ENCODE measurements around the gene UCK1. TPM values are rescaled to one million over a fixed set of nuclear protein-coding genes. Genes with fewer than 3 reads are reported as not detected.

UCK1 gene
- total and polyA plus RNA-seq, 10 of the 15 experiments (the other 5 are each of a cell fraction or from before 2014, with no cell fraction given), result 0.31 to 27.0 (median 18.7) TPM

DNA sequence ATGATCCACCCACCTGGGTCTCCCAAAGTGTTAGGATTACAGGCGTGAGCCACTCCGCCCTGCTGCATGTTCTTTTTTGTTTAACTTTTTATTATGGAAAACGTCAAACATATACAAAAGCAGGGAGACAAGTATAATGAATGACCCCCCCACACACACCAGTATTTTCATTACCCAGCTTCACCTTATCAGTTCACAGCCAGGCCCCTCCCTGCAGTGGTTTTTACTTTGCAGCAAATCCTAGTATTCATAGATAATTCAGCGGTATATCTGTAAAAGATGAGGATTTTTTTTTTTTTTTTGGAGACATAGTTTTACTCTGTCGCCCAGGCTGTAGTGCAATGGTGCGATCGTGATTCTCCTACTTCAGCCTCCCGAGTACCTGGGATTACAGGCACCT is 26.1 kb downstream of the UCK1 start:
- POLR2A ChIA-PET, result interaction anchor here (0.7 kb wide), 1 partner anchor 18 kb away, joined by 3 read pairs; no protein-coding TSS in a partner anchor
- FAIRE-seq, result no peak

More for the DNA sequence above, 26.1 kb downstream of the UCK1 start:
- H3K9me3 ChIP-seq (replicated peaks; ENCODE audit: control insufficient read depth, insufficient read depth, low read length), result no peaks in the 10 kb centered on the region
- TF ChIP-seq ZNF207 (IDR thresholded peaks at IDR 0.05; ENCODE audit: borderline replicate concordance), result no peak
- TF ChIP-seq, protein P1, sequence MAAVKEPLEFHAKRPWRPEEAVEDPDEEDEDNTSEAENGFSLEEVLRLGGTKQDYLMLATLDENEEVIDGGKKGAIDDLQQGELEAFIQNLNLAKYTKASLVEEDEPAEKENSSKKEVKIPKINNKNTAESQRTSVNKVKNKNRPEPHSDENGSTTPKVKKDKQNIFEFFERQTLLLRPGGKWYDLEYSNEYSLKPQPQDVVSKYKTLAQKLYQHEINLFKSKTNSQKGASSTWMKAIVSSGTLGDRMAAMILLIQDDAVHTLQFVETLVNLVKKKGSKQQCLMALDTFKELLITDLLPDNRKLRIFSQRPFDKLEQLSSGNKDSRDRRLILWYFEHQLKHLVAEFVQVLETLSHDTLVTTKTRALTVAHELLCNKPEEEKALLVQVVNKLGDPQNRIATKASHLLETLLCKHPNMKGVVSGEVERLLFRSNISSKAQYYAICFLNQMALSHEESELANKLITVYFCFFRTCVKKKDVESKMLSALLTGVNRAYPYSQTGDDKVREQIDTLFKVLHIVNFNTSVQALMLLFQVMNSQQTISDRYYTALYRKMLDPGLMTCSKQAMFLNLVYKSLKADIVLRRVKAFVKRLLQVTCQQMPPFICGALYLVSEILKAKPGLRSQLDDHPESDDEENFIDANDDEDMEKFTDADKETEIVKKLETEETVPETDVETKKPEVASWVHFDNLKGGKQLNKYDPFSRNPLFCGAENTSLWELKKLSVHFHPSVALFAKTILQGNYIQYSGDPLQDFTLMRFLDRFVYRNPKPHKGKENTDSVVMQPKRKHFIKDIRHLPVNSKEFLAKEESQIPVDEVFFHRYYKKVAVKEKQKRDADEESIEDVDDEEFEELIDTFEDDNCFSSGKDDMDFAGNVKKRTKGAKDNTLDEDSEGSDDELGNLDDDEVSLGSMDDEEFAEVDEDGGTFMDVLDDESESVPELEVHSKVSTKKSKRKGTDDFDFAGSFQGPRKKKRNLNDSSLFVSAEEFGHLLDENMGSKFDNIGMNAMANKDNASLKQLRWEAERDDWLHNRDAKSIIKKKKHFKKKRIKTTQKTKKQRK (IDR thresholded peaks at IDR 0.05; ENCODE audit: low read depth, low read length), result no peak
- TF ChIP-seq FOS (IDR thresholded peaks at IDR 0.05; ENCODE audit: borderline replicate concordance, extremely low read depth, insufficient read length), result no peak
- no peak for TF ChIP-seq JUNB (IDR thresholded peaks at IDR 0.05)
- TF ChIP-seq SUPT20H (IDR thresholded peaks at IDR 0.05; ENCODE audit: borderline replicate concordance, control insufficient read depth, low read depth, low read length), result no peak
- TF ChIP-seq BCL11A (IDR thresholded peaks at IDR 0.05; ENCODE audit: low read depth, low read length), result no peak
- TF ChIP-seq, protein P2, sequence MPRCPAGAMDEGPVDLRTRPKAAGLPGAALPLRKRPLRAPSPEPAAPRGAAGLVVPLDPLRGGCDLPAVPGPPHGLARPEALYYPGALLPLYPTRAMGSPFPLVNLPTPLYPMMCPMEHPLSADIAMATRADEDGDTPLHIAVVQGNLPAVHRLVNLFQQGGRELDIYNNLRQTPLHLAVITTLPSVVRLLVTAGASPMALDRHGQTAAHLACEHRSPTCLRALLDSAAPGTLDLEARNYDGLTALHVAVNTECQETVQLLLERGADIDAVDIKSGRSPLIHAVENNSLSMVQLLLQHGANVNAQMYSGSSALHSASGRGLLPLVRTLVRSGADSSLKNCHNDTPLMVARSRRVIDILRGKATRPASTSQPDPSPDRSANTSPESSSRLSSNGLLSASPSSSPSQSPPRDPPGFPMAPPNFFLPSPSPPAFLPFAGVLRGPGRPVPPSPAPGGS (IDR thresholded peaks at IDR 0.05; ENCODE audit: borderline replicate concordance, insufficient read depth, low read depth, low read length, poor library complexity, severe bottlenecking), result no peak
- no peak for TF ChIP-seq SREBF2 (IDR thresholded peaks at IDR 0.05; ENCODE audit: low read length)
- TF ChIP-seq, protein P3, sequence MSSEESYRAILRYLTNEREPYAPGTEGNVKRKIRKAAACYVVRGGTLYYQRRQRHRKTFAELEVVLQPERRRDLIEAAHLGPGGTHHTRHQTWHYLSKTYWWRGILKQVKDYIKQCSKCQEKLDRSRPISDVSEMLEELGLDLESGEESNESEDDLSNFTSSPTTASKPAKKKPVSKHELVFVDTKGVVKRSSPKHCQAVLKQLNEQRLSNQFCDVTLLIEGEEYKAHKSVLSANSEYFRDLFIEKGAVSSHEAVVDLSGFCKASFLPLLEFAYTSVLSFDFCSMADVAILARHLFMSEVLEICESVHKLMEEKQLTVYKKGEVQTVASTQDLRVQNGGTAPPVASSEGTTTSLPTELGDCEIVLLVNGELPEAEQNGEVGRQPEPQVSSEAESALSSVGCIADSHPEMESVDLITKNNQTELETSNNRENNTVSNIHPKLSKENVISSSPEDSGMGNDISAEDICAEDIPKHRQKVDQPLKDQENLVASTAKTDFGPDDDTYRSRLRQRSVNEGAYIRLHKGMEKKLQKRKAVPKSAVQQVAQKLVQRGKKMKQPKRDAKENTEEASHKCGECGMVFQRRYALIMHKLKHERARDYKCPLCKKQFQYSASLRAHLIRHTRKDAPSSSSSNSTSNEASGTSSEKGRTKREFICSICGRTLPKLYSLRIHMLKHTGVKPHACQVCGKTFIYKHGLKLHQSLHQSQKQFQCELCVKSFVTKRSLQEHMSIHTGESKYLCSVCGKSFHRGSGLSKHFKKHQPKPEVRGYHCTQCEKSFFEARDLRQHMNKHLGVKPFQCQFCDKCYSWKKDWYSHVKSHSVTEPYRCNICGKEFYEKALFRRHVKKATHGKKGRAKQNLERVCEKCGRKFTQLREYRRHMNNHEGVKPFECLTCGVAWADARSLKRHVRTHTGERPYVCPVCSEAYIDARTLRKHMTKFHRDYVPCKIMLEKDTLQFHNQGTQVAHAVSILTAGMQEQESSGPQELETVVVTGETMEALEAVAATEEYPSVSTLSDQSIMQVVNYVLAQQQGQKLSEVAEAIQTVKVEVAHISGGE (CRISPR knock-in tag; IDR thresholded peaks at IDR 0.05), result no peak
- no peak for TF ChIP-seq MEF2A (IDR thresholded peaks at IDR 0.05; ENCODE audit: insufficient read depth, low read depth, low read length)
- H3K27me3 ChIP-seq (replicated peaks in 1 of 2; ENCODE audit: control insufficient read depth in 2 of 2, insufficient read depth in 2 of 2, low read length in 1 of 2), result no peaks in the 10 kb centered on the region
- no peak overlapping the region for H3K4me3 ChIP-seq
- RAD21 ChIA-PET (ENCODE audit: unreplicated experiment), result no interaction called here
- H3K79me2 ChIP-seq (ENCODE audit: control insufficient read depth, insufficient read depth, low read length), result peaks cover 5% of the 10 kb centered on the region
- CTCF ChIA-PET, result no interaction called here
- intact Hi-C loops (cut with micrococcal nuclease; ENCODE audit: unreplicated experiment) (no loop called here), in situ Hi-C loops (cut with MboI) (no loop called here)
- peaks cover 8% of the 10 kb centered on the region for H3K4me1 ChIP-seq (ENCODE audit: control insufficient read depth, insufficient read depth, low read length)
- no TSS peak for BruUV-seq (replicated peaks)
- H3K4me2 ChIP-seq (ENCODE audit: control insufficient read depth, insufficient read depth), result no peak overlapping the region
- ATAC-seq (no peak), DNase-seq (ENCODE audit: low read depth, low spot score) (no peak)
- no peaks in the 10 kb centered on the region for H4K20me1 ChIP-seq (ENCODE audit: control insufficient read depth, insufficient read depth)
- no peak overlapping the region for H2AFZ ChIP-seq (ENCODE audit: control insufficient read depth, low read depth, low read length)
- WGBS (ENCODE audit: insufficient coverage, insufficient replicate concordance, low lambda C conversion rate, missing lambda C conversion rate), result 86% methylated on average over 8 of the region's 8 CpGs
- H3K9ac ChIP-seq (ENCODE audit: control insufficient read depth, insufficient read depth, low read length), result no peak overlapping the region
- no peak overlapping the region for H3K27ac ChIP-seq (ENCODE audit: control insufficient read depth, insufficient read depth)
- no peaks in the 10 kb centered on the region; a peak in 1 of 4 replicates for H3K36me3 ChIP-seq (ENCODE audit: control insufficient read depth in 2 of 2, insufficient read depth in 2 of 2, low read length in 1 of 2)
- SMC1A ChIA-PET (ENCODE audit: uncharacterized antibody, unreplicated experiment), result interaction anchor here (0.5 to 0.6 kb wide), 2 partner anchors 54 to 87 kb away, joined by 3 to 4 read pairs; no protein-coding TSS in a partner anchor
